Stimulated activated CD4-positive, alpha-beta T cell treated with anti-CD3 and anti-CD28 coated beads, TNF-alpha, amount 100 ng/mL, for 48 hours (primary cell): ENCODE data around the gene RREB1.

Experiments
- DNase-seq, 3 donors: peaks; one replicate each; pipeline ENCODE4 v3.0.0-alpha.2; 2020; ENCODE audit warnings: low read depth in 3 of 3

Gene RREB1

GRCh38 chr6:7100072-7100752, 7.5 kb upstream of the RREB1 start:
- DNase-seq: no peak

- no peak for DNase-seq
Measured at GRCh38 chr6:7100753-7101081, 7.0 kb upstream of the RREB1 start.

- no peak for DNase-seq
Measured at GRCh38 chr6:7101290-7101689, 6.5 kb upstream of the RREB1 start.

GRCh38 chr6:7104752-7105151, 3.0 kb upstream of the RREB1 start:
- no peak for DNase-seq

GRCh38 chr6:7106215-7106751, 1.5 kb upstream of the RREB1 start:
- DNase-seq: no peak

- peak in 2 of 3 donors; percentile 50 to 56 for DNase-seq
Measured at GRCh38 chr6:7106752-7107577, 796 bp upstream of the RREB1 start.

GRCh38 chr6:7108196-7108963, 619 bp downstream of the RREB1 start:
- peak in 1 of 3 donors; percentile 18 for DNase-seq

- peak in 1 of 3 donors; percentile 21 for DNase-seq
Measured at GRCh38 chr6:7108964-7109836, 1.4 kb downstream of the RREB1 start.

GRCh38 chr6:7110092-7110792, 2.5 kb downstream of the RREB1 start:
- DNase-seq: no peak

- DNase-seq: no peak
Measured at GRCh38 chr6:7111095-7111690, 3.4 kb downstream of the RREB1 start.

GRCh38 chr6:7112171-7112570, 4.4 kb downstream of the RREB1 start:
- DNase-seq: no peak

GRCh38 chr6:7112741-7113313, 5.1 kb downstream of the RREB1 start:
- peak in 1 of 3 donors; percentile 16 for DNase-seq

GRCh38 chr6:7114744-7115458, 7.1 kb downstream of the RREB1 start:
- no peak for DNase-seq

GRCh38 chr6:7115543-7116231, 7.9 kb downstream of the RREB1 start:
- no peak for DNase-seq

- no peak for DNase-seq
Measured at GRCh38 chr6:7119272-7119801, 11.6 kb downstream of the RREB1 start.

GRCh38 chr6:7121700-7122241, 14.0 kb downstream of the RREB1 start:
- DNase-seq: no peak

- DNase-seq: no peak
Measured at GRCh38 chr6:7122684-7123083, 14.9 kb downstream of the RREB1 start.

- no peak for DNase-seq
Measured at GRCh38 chr6:7124114-7124513, 16.4 kb downstream of the RREB1 start.
